ENCODE measurements around the gene PLEKHG4B. TPM values are rescaled to one million over a fixed set of nuclear protein-coding genes. Genes with fewer than 3 reads are reported as not detected.

PLEKHG4B gene
- polyA plus RNA-seq, 1 donor from 2014 or later: 0.78 TPM

DNA sequence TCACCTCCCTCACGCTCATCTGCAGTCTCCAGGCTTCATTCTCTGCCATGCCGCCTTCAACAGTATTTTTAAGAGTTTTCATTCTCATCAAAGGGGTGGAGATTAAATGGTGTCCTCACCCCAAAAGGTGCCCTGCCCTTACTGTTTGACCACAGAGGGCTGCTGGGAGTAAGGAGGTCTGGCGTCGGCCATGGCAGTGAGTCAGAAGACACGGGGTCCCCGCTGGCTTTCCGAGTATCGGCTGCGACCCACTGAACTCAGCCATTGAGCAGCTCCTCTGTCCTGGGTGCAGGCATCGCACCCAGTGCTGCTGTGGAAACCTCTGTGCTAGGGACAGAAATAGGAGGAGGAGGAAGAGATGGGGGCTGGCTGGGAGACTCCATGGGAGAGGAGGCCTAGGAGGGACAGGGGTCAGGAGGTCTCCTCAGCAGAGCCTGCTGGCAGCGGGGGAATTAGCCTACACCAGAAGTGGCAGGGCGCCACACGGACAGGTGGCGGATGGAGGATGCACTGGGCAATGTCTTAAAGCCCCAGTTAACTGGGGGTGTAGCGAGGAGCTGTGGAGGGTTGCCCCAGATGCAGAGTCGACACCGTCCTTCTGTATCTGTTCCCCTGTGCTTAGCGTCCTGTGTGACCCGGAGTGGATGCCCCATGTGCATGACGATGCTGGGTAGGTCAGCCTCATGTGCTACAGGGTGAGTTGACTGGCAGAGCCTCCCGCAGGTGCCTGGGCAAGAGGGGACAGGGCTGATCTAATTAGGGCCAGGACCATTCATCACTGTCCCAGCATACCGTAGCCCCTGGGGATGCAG is 15.4 kb upstream of the PLEKHG4B start:
- no peaks in the 10 kb centered on the region for H3K79me2 ChIP-seq (replicated peaks; ENCODE audit: insufficient read depth, low read length)
- H3K27ac ChIP-seq (ENCODE audit: low read length): no peak overlapping the region
- H3K27me3 ChIP-seq (ENCODE audit: insufficient read depth, low read depth, low read length): no peaks in the 10 kb centered on the region
- no peaks in the 10 kb centered on the region for H3F3A ChIP-seq (ENCODE audit: insufficient read depth, low read length, poor library complexity, severe bottlenecking)
- no peak overlapping the region for H3K9ac ChIP-seq (ENCODE audit: low read length)
- H3K4me2 ChIP-seq (ENCODE audit: low read length): no peak overlapping the region
- H3K36me3 ChIP-seq (ENCODE audit: insufficient read depth, low read length): no peaks in the 10 kb centered on the region
- no peak overlapping the region for H3K4me3 ChIP-seq (ENCODE audit: low read length)
- H3K9me2 ChIP-seq (ENCODE audit: insufficient read depth, low read length): no peaks in the 10 kb centered on the region
- H2AFZ ChIP-seq (ENCODE audit: low read depth, low read length): no peak overlapping the region
- TF ChIP-seq EZH2 (IDR thresholded peaks at IDR 0.05; ENCODE audit: borderline replicate concordance, insufficient read depth, low read length, poor library complexity, severe bottlenecking): no peak
- TF ChIP-seq SMC3 (conservative IDR thresholded peaks at IDR 0.05; ENCODE audit: poor library complexity): no peak
- no peak for TF ChIP-seq EP300 (conservative IDR thresholded peaks at IDR 0.05; ENCODE audit: poor library complexity, severe bottlenecking)
- TF ChIP-seq, protein P1, sequence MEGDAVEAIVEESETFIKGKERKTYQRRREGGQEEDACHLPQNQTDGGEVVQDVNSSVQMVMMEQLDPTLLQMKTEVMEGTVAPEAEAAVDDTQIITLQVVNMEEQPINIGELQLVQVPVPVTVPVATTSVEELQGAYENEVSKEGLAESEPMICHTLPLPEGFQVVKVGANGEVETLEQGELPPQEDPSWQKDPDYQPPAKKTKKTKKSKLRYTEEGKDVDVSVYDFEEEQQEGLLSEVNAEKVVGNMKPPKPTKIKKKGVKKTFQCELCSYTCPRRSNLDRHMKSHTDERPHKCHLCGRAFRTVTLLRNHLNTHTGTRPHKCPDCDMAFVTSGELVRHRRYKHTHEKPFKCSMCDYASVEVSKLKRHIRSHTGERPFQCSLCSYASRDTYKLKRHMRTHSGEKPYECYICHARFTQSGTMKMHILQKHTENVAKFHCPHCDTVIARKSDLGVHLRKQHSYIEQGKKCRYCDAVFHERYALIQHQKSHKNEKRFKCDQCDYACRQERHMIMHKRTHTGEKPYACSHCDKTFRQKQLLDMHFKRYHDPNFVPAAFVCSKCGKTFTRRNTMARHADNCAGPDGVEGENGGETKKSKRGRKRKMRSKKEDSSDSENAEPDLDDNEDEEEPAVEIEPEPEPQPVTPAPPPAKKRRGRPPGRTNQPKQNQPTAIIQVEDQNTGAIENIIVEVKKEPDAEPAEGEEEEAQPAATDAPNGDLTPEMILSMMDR (IDR thresholded peaks at IDR 0.05; ENCODE audit: poor library complexity, severe bottlenecking): no peak
- no peak for TF ChIP-seq REST (IDR thresholded peaks at IDR 0.05; ENCODE audit: borderline replicate concordance)
- TF ChIP-seq MXI1 (conservative IDR thresholded peaks at IDR 0.05; ENCODE audit: poor library complexity, severe bottlenecking): no peak
- no peak for TF ChIP-seq POLR2AphosphoS5 (IDR thresholded peaks at IDR 0.05)
- no peak for TF ChIP-seq TAF1 (IDR thresholded peaks at IDR 0.05; ENCODE audit: low read depth)
- no peak for TF ChIP-seq RAD21 (conservative IDR thresholded peaks at IDR 0.05)
- H3K9me3 ChIP-seq (ENCODE audit: low read length): no peaks in the 10 kb centered on the region
- no peaks in the 10 kb centered on the region for H4K20me1 ChIP-seq (ENCODE audit: insufficient read depth)

- H3K9me3 ChIP-seq (ENCODE audit: low read length): no peaks in the 10 kb centered on the region
- no peak overlapping the region for H3K27ac ChIP-seq (ENCODE audit: low read length)
- H2AFZ ChIP-seq (ENCODE audit: low read depth, low read length): no peak overlapping the region
- H3K4me2 ChIP-seq (ENCODE audit: low read length): no peak overlapping the region
- no peaks in the 10 kb centered on the region for H3K27me3 ChIP-seq (ENCODE audit: insufficient read depth, low read depth, low read length)
- TF ChIP-seq MXI1 (conservative IDR thresholded peaks at IDR 0.05; ENCODE audit: poor library complexity, severe bottlenecking) (no peak), RAD21 (conservative IDR thresholded peaks at IDR 0.05) (no peak), POLR2AphosphoS5 (IDR thresholded peaks at IDR 0.05) (no peak), EZH2 (IDR thresholded peaks at IDR 0.05; ENCODE audit: borderline replicate concordance, insufficient read depth, low read length, poor library complexity, severe bottlenecking) (no peak), SMC3 (conservative IDR thresholded peaks at IDR 0.05; ENCODE audit: poor library complexity) (no peak)
- no peak overlapping the region for H3K4me3 ChIP-seq (ENCODE audit: low read length)
- no peaks in the 10 kb centered on the region for H3F3A ChIP-seq (ENCODE audit: insufficient read depth, low read length, poor library complexity, severe bottlenecking)
- no peak overlapping the region for H3K9ac ChIP-seq (ENCODE audit: low read length)
- H4K20me1 ChIP-seq (ENCODE audit: insufficient read depth): no peaks in the 10 kb centered on the region
- H3K79me2 ChIP-seq (replicated peaks; ENCODE audit: insufficient read depth, low read length): no peaks in the 10 kb centered on the region
- H3K9me2 ChIP-seq (ENCODE audit: insufficient read depth, low read length): no peaks in the 10 kb centered on the region
- no peaks in the 10 kb centered on the region for H3K36me3 ChIP-seq (ENCODE audit: insufficient read depth, low read length)
Measured at GRCh38 chr5:77170-77501, 14.8 kb upstream of the PLEKHG4B start.
